Nephron (organoid): Measurements from ENCODE around the gene IL1F10.

ENCODE experiments used
- H3K27ac Mint-ChIP-seq, 3 experiments: 2 replicates each; pipeline ENCODE4 v1.8.0; 2020; ENCODE audit warnings: mixed read lengths in 3 of 3, mild to moderate bottlenecking in 2 of 3, moderate library complexity in 1 of 3
- H3K27me3 Mint-ChIP-seq: 2 replicates; pipeline ENCODE4 v1.8.0; 2021; ENCODE audit warnings: low read depth, mild to moderate bottlenecking, moderate library complexity, mixed read lengths
- H3K36me3 Mint-ChIP-seq: 2 replicates; pipeline ENCODE4 v1.8.0; 2020; ENCODE audit warnings: low read depth, mixed read lengths
- H3K4me1 Mint-ChIP-seq: 2 replicates; pipeline ENCODE4 v1.8.0; 2020; ENCODE audit warnings: mixed read lengths
- H3K4me3 Mint-ChIP-seq, 3 experiments: 2 replicates each; pipeline ENCODE4 v1.8.0; 2020; ENCODE audit warnings: mild to moderate bottlenecking in 3 of 3, mixed read lengths in 3 of 3, moderate library complexity in 2 of 3
- H3K9me3 Mint-ChIP-seq: 2 replicates; pipeline ENCODE4 v1.8.0; 2020; ENCODE audit warnings: mixed read lengths
- CTCF ChIP-seq, 3 experiments: fragments of 200-600 bp; sonication (generic); IDR thresholded peaks; one replicate each; pipeline ENCODE4 v1.5.0; 2021; ENCODE audit warnings: antibody characterized with exemption in 3 of 3; ENCODE audit not compliant: unreplicated experiment in 3 of 3

The IL1F10 gene

DNA sequence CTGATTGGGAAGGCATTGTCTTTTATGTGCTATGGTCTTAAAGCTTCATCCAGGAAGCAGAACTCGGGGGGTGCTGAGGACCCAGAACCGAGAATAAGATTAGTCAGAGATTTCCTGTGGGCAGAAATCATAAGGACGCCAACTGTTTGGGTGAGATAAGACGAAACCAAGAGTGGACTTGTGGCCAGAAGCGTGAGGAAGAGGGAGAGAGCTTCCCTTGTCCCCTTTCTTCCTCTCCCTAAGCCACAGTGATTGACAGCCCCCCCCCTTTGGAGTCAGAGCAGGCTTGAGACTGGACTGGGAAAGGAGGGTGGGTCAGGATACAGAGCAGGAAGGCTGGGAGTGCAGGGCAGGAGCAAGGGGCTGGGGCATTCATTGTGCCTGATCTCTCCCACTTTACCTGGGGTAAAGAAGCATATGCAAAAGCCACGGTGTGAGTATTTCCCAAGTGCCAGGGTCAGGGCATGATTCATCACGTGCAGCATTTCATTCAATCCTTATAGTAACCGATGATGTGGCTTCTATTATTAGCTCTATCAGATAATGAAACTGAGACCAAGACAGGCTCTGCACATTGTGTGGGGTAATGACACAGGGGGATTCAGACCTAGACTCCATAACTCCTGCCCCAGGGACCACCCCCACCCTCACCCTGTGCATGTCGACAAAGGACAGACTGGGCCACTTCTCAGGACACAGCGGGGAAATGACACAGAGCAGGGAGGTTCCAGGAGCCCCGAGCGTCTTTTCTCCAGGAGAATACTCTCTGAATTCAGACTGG, 56.6 kb downstream of the IL1F10 start:
- Mint-ChIP-seq H3K36me3 (no peaks in the 10 kb centered on the region), H3K4me1 (no peaks in the 10 kb centered on the region), H3K9me3 (no peaks in the 10 kb centered on the region), H3K27me3 (peaks cover 36% of the 10 kb centered on the region), H3K4me3 (no peak overlapping the region), H3K27ac (no peak overlapping the region)
- TF ChIP-seq CTCF (IDR thresholded peaks at IDR 0.05; ENCODE audit: unreplicated experiment in 3 of 3): no peak
